Activated gamma-delta T cell (primary cell): ENCODE results near the gene SSBP4.
"Not testable (repeated sequence)": the region's sequence is repeated elsewhere in the genome, so short reads cannot be mapped to it uniquely, and the experiment has no call there.

ENCODE experiments used
- DNase-seq: peaks from one replicate; lab custom pipeline; 2025; lab: John Stamatoyannopoulos, UW

SSBP4 gene

DNA sequence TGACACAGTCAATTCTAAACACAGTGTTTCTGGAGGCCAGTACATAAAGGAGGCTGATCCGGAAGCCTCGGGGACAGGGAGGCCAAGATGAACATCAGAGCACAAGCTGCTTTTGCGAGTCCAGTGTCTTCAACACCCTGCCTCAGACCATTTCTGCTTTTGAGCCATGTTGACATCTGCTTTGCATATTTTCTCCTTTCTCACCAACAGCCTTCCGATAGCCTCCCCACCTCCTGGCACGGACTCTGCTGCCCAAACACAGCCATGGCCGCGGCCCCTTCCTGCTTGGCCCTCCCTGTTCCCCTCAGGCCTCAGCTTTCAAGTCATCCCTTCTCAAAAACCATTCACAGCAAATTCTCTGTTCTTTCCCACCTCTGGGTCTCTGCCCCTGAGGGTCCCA lies 25.4 kb upstream of the SSBP4 start:
- DNase-seq, result no peak

DNA sequence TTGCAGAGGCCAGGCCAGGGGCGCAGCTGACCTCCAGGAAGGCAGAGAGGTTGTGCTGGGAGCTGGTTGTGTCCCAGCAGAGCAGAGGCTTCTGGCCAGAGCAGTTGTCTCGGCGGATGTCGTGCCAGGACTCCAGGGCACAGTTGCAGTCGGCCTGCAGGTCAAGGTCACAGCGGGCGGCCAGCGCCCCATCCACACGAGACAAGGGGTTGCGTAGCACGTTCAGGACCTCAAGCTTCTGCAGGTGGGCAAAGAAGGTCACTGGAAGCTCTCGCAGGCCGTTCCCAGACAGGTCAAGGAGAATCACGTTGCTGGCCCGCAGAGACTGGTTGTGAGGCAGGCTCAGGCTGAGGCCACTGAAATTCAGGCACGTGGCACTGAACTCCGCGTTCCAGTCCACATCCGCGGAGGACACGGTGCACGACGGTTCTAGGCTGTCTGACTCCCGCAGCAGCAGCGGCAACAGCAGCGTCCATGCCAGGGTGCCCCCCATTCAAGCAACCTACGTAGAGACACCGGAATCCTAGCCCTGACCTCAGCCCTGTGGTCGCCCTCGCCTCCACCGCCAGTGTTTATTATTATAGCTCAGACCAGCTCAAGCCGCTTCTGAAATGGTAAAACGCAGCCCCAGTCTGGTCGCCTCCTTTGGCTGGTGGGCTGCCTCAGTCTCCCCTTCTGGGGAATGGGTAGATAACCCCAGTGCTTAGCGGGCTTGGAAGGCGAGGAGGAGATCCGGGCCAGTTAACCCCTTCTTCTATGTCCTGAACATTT lies 22.5 kb upstream of the SSBP4 start:
- DNase-seq, result no peak

DNA sequence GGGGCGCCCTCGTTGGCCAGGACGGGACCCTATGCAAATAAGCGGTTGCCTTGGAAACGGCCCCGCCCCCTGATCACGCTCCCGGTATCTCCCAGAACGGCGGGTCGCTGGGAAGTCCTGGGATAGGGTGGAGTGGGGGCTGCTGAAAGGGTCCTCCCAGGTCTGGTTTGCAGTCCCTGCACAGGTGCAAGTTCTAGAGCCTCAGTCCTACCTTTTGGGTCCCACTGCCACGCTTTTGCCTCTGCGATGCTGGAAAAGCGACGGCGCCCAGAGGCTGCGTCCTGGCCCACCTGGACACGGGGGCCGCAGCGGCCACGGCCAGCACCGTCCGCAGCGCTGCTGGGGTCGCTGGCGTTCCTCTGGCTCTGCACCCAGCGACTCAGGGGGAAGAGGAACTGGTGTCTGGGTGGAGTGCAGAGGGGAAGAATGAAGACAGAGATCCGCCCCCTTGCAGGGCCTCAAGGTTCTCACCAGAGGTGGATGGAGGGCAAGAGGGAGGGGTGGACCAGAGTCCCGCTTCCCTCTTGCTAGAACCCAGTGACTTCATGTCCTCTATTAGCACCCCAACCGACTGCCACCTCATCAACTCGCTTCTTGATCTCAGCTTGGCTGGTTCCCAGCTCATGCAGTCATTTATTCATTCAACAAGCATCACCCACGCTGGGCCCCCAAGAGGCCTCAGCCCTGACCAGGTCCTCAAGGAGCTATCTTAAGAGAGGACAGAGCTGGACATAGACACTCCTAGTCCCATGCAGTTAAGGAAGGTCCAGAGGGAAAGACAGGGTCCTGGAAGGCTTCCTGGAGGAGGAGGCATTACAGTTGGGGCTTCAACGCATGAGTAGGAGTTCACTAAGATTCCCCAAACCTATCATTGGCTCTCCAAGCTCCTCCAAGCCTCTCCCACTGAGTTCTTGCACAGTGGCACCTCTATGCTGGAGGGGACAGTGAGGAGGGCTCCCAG lies 21.7 kb upstream of the SSBP4 start, which contains the start of gene LRRC25:
TSS of gene LRRC25 (minus strand) at position 381 of the 961 bp plus-strand sequence. CDS start 659 bp downstream, outside the sequence.
- no peak for DNase-seq

DNA sequence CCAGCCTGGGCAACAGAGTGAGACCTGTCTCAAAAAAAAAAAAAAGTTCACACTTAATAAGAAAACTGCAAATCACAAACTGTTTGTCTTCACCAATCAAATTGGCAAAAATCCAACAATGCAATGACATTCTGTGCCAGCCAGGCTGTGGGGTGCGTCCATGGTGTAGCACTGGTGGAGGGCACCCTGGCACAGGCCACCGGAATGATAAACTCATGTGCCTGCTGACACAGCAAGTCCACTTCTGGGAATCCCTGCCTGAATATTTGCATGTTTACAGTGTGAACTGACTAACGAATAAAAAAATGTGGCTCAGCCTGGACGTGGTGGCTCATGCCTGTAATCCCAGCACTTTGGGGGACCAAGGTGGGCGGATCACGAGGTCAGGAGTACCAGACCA lies 20.2 kb upstream of the SSBP4 start:
- no peak for DNase-seq

DNA sequence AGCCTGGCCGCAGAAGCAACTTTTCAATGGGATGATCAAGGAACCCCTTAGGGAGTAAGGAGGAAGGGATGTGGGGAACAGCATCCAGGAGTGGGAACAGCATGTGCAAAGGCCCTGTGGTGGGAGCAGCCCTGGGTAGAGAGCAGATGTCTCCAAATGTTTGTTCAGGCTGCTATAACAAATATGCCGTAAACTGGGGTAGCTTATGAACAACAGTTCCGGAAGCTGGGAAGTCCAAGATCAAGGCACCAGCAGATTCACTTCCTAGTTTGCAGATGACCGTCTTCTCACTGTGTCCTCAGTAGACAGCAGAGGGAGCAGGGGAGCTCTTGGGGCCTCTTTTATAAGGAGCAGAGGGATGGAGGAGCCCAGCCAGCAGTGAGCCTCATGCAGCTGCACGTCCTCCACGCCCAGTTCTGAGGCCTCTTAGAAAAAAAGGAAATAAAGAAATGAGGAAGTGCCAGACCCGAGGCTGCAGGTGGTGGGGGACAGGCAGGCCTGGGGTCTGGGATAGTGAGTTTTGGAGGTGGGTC lies 17.6 kb upstream of the SSBP4 start:
- no peak for DNase-seq

DNA sequence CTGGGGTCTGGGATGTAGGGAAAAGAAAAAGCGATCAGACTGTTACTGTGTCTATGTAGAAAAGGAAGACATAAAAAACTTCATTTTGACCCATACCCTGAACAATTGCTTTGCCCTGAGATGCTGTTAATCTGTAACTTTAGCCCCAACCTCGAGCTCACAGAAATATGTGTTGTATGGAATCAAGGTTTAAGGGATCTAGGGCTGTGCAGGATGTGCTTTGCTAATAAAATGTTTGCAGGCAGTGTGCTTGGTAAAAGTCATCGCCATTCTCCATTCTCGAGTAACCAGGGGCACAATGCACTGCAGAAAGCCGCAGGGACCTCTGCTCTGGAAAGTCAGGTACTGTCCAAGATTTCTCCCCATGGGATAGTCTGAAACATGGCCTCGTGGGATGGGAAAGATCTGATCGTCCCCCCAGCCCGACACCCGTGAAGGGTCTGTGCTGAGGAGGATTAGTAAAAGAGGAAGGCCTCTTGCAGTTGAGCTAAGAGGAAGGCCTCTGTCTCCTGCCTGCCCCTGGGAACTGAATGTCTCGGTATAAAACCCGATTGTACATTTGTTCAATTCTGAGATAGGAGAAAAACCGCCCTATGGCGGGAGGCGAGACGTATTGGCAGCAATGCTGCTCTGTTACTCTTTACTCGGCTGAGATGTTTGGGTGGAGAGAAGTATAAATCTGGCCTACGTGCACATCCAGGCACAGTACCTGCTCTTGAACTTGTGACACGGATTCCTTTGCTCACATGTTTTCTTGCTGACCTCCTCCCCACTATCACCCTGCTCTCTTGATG lies 16.5 kb upstream of the SSBP4 start:
- not testable (repeated sequence) for DNase-seq

DNA sequence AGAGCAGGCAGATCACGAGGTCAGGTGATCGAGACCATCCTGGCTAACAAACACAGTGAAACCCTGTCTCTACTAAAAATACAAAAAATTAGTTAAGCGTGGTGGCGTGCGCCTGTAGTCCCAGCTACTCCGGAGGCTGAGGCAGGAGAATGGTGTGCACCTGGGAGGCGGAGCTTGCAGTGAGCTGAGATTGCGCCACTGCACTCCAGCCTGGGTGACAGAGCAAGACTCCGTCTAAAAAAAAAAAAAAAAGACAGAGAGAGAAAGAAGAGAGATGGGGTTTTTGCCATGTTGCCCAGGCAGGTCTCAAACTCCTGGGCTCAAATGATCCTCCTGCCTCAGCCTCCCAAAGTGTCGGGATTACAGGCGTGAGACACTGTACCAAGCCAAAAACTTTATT lies 13.4 kb upstream of the SSBP4 start:
- not testable (repeated sequence) for DNase-seq

DNA sequence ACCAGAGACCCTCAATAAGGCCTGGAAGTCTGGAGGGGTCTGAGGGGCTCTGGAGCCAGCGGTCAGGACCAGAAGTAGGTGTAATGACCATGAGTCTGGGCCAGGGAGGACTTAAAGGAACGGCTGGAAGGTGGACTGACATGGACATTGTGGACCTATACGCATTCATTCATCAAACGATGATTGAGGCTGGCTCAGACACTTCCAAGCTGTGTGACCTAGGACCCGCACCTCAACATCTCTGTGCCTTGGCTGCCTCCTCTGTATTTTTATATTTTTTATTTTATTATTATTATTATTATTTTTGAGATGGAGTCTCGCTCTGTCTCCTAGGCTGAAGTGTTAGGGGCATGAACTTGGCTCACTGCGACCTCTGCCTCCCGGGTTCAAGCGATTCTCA lies 12.4 kb upstream of the SSBP4 start:
- no peak for DNase-seq

DNA sequence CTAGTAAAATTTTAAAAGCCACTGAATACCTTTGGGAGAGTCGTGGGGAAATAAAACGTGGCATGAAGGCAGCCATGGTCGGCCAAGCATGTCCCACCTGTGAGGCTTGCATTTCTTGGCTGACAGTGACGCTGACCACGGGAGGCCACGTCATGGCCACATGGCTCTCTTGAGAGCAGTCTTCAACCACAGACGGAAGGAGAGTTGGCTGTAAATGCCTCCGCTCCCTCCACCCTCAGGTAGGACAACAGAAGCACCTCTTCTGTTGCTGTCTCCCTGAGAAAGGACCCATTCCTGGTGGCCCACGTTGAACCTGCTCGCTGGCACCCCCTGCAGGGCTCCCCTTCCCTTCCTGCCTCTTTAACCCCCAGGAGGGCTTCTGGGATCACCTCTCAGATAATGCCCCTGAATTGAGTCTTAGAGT lies 11.1 kb upstream of the SSBP4 start:
- no peak for DNase-seq

DNA sequence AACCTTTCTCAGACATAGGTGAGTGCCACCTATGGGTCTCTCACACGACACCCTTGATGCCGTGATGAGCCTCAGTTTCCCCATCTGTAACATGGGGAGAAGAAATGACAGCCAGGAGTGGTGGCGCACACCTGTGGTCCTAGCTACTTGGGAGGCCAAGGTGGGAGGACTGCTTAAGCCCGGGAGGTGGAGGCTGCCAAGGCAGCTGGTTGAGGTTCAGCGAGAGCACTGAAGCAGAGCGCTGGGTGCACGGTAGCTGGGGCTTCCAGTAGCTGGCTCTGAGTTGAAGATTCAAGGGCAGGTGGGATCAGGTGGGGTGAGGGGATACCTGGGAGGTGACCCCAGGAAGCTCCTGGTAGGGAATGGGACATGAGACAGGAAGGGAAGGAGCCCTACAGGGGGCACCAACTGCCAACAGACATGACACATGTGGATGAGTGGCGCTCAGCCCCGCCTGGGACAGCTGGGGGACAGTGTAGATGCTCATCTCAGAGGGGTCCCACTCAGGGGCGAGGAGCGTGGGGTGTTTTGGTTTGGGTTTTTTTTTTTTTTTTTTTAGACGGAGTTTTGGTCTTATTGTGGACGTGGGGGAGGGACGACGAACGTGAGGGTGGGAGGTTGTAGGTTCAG lies 6.5 kb upstream of the SSBP4 start:
- no peak for DNase-seq

DNA sequence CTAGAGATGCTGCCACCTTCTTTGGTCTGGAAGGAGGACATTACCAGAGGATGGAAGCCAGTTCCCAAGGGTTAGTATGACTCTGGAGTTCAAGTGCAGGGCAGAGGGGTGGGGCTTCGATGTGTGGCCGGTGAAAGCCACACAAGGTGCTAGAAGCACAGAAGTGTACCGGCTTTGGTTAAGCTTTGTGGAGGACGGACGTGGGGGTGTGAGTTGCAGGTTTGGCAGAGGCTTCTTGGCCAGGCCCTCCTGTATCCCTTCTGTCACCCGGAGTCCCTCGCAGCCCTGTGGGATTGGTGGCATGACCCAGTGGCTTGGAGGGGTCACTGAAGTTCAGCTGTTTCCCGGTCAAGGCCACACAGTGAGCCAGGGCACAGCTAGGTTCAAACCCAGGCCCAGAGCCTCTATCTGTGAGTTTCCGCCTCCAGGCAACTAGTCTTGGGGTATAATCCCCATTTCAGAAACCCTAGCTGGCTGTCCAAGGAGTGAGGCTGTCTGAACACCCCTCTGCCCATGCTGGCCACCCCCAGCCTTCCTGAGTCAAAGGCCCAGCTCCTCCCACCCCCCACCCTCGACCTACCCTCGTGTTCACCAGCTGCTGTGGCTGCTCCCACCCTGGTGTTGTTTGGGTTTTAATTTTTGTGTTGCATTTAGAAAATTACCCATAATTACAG lies 4.6 kb upstream of the SSBP4 start:
- no peak for DNase-seq

DNA sequence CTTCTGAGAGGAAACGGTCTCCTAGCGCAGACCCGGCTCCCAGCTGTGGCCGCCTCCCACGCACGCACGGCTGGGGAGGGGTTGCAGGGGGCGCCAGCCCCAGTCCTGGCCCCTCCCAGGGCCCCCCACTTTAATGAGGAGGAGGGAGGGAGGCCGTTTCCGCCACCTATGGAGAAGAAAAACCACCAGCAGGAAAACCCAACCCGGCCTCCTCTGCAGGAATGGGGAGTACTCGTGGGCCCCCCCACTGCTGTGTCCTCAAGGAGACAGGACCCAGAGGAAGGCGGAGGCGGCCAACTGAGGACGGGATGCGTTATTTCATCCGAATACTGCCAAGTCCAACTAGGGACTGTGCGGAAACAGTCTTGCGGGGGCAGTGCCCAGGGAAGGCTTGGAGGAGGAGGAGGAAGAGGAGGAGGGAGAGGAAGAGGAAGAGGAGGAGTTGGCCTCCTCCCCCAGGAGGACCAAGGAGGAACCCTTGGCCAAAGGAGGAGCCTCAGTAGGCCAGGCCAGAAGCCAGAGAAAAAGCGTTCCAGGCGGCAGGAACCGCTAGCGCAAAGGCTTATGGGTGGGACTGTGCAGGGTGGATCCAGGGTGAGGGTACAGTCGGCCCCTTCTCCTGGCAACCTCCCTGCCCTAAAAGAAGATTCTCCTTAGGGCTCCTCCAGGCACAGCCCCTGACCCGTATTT lies 3.9 kb upstream of the SSBP4 start:
- no peak for DNase-seq

DNA sequence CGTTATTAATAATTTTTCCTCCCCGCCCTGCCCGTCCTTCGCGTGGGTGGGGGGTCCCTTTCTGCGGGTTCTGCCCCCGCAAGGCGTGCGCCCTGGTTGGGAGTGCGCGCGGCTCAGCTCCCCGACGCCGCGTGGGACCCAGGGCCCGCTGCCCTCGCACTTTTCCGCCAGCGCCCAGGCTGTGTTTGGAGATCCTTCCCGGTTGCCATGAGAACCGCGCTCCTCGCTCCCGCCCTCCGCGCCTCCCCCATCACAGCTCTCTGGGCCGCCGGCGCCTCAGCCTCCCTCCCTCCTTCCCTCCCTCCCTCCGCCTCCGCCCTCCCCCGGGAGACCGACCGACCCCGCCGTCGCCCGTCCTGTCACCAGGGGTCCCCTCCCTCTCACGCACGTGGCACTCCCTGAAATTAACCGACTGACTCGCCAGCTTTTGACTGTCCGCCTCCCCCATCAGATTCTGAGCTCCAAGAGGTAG lies 2.4 kb upstream of the SSBP4 start:
- peak; percentile 73 for DNase-seq

DNA sequence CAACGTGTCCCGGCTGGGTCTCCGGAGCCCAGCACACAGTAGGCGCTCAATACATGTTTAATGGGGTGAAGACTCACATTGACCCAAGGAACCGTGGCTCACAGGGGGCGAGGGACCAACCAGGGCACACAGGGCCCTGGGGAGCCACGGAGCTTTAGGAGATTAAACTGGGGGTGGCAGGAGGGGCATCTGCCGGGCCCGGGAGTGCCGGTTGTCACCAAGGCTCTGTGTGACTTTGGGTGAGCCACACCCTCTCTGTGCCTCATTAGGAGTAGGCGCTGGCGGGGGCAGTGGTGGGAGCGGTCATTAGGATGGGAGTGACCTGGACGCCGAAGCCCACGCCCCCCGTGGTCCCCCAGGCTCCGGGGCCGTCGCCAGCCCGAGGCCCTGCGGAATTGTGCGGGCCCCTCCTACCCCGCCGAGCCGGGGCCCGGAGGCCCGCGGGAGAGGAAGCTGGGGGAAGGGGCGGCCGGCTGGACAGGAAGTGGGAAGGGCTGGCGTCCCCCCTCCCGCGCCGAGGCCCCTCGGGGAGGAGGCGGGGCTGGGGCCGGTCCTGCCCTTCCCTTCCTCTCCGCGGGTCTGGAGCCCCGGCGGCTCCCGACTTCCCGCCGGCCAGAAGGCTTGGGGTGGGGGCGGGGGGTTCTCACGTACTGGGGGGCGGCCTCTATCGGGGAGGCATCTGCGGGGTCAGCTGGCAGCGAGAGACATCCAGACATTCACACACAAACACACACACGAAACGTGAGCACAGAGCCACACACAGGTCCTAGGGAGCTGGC lies 1.8 kb upstream of the SSBP4 start:
- no peak for DNase-seq

DNA sequence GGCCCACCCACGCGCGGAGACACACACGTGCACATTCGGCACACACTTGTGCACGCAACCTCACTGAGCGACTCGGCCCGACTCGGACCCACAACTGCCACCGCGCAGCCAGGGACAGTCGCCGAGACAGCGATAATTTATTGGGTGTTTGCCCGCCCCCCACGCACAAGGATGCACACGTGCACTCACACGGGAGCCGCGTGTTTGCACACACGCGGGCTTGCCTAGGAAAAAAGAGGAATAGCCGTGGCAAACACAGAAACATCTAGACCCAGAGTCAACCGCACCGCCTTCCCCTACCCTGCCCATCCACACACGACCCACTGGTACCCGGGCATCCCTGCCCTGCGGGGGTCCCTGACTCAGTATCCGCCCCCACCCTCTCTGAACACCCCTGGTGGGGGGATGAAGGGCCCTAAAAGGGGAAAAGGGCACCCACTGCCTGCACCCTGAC lies 1.1 kb upstream of the SSBP4 start:
- no peak for DNase-seq

DNA sequence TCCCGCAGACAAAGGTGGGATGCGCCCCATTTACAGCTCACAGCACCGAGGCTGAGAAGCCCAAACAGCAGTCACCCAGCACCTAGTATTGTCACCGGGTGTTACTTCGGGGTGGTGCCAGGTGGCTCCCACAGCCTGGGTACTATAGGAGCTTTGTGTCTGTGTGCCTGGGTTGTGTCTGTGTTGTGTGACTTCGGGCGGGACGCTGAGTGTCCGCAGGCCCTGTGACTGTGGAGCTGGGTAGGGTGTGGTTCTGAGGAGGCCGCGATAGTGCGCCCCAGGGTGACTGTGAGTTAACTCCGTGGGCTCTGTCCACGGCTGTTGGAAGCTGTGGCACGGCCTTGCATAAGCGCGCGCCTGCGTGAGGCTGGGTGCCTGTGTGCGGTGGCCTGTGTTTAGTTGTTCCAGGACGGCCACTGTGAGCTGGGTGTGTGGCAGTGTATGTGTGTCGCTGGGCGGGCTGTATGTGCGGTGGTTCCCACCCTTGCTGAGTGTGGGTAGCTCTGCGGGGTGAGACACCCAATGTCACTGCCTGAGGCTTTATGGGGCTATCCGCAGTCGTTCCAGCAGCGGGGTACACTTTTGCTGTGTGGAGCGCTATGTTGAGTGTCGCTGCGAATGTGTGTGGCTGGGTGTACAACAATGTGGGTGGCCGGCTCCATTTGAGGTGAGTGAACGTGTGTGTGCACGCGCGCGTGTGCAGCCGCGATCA lies 559 bp upstream of the SSBP4 start:
- no peak for DNase-seq

DNA sequence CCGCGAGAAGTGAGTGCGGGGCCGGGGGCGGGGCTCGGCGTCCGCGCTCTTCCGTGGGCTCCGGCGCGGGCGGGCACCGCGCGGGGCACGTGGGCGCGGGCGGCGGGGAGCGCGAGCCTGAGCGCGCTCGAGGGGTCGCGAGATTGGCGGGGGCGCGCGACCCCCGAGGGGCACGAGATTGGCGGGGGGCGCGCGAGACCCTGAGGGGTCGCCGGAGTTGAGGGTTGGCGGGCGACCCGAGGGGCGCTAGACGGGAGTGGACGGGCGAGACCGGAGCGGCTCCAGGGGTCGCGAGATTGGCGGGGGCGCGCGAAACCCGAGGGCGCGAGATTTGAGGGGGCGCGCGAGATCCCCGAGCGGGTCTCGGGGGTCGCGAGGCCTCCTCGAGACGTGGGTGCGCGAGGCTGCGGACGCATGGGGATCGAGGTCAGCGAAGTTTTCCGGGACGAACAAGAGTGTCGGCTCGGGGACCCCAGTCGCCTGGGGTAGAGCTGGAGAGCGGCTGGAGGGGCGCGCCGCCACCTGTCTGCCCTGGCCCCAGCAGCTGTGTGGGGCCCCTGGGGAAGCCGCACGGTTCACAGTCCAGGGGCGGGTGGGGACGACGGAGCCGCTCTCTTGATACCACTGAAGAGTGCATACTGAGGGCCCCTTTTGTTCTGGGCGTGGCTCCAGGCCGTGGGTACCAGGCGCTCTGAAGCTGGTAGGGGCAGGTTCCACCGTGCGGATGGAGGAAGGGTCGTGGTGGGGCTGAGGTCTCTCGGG lies 682 bp downstream of the SSBP4 start:
- no peak for DNase-seq

DNA sequence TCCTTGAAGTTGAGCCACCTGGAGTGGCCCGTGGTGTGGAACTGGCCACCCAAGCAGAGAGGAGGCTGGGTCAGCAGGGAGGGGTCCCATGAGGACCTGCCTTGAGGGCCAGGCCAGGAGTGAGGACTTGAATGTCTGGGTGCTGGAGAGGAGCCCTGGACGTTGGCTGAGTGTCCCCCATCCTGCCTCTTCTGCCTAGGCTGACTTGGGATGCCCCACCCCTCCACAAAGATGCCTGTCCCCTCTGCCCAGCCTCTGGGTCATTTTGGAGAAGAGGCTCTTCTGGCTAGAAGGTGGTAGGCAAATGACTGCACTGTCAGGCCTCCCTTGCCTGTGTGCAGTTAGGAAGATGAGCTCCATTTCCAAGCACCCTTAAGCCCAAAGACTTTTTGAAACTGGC lies 1.7 kb downstream of the SSBP4 start:
- DNase-seq, result no peak
